Measurements from ENCODE around the gene FARP1.

Gene FARP1

DNA sequence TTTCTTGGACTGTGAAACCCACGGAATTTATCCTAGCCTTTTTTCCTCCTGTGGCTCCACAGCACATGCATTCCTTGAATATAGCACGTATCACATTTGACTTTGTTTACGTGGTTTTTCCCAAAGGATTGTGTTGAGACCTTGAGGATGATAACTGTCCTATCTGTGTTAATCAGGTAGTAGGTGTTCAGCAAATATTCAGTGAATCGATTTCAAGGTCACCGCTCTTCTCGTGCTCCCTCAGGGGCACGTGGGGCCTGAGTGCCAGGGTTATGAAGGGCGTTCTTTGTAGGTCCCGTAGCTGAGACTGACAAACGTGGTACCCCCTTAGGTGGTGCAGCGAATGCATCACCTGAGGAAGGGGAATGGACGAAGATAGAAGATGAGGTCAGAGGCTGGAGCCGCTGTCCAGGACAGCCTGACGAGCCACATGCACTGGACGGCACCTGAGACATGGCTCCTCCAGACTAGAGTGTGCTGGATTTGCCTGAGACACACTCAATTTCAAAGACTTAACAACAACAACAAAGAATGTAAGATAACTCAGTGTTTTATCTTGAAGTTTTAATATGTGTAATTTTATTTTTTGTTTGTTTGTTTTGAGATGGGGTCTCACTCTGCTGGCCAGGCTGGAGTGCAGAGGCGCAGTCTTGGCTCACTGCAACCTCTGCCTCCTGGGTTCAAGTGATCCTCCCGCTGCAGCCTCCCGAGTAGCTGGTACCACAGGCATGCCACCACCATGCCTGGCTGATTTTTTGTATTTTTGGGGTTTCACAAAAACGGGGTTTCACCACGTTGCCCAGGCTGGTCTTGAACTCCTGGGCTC is 165.4 kb downstream of the FARP1 start:
- no peak for DNase-seq (ENCODE audit: low spot score)

DNA sequence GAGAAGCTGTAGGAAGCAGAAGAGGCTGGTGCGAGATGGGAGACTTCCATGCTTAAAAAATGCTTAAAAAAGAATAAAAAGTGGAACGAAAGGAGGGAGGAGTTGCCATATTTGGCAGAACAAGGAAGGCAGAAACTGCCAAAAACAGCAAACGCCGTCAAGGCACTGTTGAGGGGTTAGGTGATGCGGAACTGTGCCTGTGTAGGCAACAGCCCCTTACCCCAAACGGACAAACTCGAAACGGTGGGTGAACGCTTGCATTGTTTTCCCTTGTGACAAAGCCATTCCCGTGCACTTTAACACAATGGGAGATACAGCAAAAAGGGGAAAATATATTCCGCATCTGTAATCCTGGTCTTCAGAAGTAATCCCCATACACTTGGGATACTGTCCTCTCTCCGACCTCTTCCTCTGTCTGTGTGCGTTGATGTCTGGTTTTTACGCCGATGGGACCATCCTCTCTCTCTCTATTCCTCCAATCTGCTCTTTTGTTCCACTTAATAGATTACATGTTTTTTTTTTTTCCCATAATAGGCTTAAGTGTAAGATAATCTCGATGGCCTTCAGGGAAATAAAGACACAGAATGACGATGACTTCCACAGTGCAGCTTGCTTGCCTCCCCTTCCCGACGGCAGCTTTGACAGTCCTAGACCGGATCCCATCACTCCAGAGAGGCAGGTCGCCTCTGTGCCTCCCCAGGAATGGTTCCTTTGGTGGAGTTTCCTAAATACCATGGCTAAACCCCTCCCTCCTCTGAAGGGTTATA is 166.9 kb downstream of the FARP1 start:
- no peak for DNase-seq (ENCODE audit: low spot score)

DNA sequence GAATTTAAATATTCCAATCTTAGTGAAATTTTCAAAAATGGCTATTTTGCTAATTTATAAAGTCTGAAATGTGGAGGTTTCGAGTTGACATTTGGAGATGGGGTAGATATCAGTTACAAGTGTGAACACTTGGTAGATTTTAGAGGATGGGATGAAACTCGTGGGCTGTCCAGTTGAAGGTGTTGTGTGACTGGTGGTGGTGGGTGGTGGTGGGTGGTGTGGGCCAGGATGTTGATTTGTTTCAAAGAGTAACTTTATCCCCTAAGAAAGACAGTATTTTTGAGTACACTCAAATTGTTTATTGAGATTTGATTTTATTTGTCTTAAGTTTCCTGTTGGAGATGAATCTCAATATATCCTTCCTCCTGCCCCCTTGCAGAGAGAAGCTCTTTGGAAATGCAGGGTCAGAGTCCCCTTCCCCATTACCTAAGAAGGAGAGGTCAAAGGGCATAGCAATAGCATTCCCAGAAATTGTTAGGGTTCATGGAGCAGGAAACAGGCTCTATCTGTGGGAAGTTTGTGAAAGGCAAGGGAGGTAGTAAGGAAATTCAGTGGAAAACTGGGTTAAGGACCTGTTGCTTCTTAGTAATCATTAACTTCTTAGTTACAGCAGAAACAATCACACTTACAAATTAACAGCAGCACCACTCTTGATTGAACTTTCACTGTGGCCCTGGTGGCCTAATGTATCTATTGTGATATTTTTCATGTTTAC is 167.7 kb downstream of the FARP1 start:
- DNase-seq (ENCODE audit: low spot score), result no peak

DNA sequence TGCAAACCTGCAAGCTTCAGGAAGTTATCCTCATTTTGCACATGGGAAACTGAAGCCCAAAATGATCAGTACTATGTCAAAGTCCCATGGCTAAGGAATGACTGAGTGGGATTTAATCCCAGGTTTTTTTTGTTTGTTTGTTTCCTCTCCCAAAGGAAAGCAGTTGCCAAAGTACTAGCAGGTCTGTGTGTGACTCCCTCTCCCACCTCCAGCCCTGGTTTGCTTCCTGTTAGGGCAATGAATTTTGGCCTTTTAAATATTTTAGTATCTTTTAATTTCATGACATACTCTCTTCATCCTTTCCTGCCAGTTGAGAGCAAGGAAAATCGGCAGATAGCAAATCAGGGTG is 168.3 kb downstream of the FARP1 start:
- no peak for DNase-seq (ENCODE audit: low spot score)

DNA sequence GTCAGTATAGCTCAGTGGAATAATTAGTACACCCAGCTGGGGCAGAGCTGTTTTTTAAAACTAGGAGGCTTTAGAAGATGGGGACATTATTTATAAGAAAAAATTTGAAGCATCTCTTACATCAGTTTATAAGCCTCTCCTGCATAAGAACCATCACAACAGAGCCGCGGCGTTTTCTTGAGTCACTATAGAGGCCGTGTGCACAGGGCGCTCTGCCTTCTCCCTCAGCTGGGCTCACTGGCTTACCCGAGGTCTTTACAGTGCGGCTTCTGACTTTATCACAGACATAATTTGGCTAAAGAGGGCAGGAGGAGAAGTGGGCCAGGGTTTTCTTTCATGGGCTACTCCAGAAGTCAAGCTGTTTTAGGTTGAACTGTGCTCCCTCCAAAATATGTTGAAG is 169.7 kb downstream of the FARP1 start:
- no peak for DNase-seq (ENCODE audit: low spot score)

DNA sequence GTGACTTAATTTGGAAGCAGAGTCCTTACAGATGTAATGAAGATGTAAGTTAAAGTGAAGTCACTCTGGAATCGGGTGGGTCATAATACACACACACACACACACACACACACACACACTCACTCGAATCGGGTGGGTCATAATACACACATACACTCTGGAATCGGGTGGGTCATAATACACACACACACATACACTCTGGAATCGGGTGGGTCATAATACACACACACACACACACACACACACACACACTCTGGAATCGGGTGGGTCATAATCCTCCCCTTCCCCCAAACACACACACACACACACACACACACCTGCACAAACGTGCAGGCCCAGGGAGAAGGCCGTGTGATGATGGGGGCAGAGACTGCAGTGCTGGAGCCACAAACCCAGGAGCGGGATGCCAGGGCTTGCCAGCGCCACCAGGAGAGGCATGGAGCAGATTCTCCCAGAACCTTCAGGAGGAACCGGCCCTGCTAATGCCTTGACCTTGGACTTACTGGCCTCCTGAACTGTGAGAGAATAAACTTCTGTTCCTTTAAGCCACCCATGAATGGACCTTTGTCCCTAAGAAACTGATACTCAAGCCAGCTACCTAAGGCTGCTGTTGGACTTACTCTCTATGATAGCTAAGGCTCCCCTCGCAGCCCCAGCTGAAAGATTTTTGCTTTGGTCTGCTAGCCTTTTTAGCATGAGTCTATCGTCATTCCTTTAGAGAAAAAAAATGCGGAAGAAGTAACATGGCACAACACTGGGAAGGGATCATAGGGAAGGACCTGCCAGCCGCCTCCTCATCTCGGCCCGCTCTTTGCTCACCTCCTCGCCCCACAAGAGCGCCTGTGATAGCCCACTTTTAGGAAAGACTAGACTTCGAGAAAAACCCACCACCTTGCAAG is 170.4 kb downstream of the FARP1 start:
- no peak for DNase-seq (ENCODE audit: low spot score)

DNA sequence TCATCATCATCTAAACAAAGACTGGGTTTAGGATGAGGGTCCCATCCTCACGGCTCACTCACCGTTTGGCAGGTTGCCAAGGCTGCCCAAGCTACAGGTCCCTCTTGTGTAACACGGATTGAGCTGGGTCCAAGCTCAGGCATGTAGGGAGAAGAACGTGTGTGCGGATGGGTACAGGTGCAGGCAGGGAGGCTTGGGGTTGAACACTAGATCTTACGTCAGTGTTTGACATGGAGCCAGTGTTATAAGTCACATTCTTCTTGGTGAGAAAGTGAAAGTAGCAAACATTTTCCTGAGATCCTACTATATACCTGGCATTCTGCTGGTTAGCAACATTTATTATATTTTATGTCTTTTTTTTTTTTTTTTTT is 171.0 kb downstream of the FARP1 start:
- DNase-seq (ENCODE audit: low spot score), result no peak

DNA sequence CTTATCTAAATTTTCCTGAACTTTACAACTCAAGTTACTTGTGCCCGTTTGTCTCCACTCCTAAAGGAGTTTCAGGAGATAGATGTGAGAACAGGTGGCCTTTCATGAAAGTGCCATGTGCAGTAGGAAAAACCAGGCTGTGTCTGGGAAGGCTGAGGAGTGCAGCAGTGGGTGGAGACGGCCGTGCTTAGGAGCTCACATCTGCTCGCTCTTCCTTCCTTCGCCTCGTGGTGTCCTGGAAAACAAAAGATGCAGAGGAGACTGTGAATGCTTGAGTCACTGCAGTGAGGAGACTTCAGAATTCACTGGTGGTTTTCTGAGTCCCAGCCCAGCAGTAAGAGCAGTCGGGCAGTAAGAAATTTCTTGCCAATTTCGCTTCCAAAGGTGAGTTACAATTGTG is 172.6 kb downstream of the FARP1 start:
- DNase-seq (ENCODE audit: low spot score), result no peak

DNA sequence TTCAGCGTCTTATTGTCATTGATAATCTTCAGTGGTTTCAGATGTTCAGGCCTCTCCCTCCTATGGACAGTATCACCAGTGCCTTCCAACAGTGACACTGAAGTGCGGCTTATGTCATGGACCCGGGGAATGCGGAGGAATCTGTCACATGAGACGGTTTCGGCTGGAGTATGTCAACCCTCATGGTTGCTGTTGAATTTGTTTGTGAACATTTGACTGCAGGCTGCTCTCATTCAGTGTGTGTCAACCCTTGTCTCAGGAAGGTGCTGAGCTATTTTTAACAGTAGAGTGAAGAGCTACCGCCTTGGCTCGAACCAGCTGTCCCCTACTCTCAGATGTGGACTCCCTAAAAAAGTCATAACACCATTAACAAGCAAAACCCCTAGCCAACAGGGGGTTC is 173.0 kb downstream of the FARP1 start:
- no peak for DNase-seq (ENCODE audit: low spot score)

DNA sequence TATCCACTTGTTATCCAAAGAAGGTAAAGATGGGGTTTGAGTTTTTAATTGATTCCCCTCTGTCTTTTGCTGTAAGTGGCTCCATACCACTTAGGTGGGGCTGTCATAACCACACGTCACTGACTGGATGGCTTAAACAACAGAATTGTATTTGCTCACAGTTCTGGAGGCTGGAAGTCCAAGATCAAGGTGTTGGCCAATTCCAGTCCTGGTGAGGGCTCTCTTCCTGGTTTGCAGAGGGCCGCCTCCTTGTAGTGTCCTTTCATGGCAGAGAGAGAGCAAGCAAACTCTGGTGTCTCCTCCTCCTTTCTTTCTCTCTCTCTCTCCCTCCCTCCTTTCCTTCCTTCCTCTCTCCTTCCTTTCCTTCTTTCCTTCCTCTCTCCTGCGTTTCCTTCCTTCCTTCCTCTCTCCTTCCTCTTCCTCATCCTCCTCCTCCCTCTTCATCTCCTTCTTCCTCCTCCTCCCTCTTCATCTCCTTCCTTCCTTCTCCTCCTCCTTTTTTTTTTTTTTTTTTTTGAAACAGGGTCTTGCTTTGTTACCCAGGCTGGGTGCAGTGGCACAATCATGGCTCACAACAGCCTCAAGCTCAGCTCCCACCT is 174.8 kb downstream of the FARP1 start:
- DNase-seq (ENCODE audit: low spot score), result no peak

DNA sequence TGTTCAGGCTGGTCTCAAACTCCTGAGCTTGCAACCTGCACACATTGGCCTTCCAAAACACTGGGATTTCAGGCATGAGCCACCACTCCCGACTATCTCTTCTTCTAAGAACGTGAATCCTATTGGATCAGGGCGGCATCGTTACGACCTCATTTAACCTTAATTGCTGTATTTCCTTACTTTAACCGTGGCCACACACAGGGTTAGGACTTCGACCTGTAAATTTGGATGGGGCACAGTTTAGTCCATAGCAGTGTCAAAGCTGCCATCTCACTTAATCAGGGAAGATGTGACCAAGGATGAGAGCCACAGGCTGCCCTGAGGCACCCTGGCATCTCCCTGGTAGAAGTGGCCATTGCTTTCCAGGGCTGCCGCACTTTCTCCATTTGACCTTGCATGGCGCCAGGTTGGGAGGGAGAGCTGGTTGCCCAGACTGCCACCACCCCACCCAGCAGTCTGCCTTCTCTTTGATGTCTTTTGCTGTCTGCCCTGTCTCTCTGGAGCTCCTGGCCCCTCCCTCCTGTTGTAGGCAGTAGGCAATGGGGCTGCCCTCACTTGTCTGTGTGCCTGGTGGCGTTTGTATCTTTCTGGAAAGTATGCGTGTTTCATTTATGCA is 175.5 kb downstream of the FARP1 start:
- no peak for DNase-seq (ENCODE audit: low spot score)

DNA sequence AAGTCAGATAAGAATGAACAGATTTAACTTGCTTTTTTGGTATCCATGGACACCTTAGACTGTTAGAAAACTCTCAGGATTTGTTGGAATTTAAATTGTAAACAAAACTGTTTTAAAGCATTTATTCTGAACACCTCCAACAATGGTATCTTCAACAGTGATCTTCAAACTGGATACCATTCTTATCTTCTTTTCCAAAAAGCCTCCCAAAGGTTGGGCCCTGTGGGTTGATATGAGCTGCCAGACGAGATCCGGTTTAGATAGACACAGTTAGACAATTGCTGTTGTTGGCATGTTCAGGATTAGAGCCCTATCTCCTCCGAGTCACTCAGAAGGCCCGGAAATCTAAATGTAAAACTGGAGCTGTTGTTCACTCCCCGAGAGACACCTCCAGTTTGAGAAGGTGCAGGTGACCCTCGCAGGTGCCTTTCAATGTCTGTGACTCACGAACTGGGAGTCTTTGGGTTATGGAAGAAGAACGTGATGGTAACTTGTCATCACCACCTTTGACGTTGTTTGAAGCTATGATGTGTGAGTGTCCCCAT is 177.7 kb downstream of the FARP1 start:
- no peak for DNase-seq (ENCODE audit: low spot score)

DNA sequence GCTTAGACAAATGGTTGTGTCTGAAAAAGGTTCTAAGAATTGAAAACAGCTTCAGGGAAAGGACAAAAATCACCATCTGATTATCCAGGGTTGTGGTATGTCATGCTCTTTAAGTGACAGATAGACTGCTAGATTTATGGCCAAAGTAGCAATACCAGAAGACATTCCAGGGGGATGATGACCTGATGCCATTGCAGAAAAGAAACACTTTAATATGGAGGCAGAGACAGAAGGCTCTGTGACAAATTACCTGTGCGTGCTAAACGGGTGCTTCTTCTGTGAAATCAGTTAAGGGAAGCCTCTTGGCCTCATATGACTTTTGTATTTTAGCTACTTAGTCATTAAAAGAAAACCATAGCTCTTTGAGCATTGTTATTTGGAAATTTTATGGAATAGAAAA is 178.5 kb downstream of the FARP1 start:
- DNase-seq (ENCODE audit: low spot score), result no peak

DNA sequence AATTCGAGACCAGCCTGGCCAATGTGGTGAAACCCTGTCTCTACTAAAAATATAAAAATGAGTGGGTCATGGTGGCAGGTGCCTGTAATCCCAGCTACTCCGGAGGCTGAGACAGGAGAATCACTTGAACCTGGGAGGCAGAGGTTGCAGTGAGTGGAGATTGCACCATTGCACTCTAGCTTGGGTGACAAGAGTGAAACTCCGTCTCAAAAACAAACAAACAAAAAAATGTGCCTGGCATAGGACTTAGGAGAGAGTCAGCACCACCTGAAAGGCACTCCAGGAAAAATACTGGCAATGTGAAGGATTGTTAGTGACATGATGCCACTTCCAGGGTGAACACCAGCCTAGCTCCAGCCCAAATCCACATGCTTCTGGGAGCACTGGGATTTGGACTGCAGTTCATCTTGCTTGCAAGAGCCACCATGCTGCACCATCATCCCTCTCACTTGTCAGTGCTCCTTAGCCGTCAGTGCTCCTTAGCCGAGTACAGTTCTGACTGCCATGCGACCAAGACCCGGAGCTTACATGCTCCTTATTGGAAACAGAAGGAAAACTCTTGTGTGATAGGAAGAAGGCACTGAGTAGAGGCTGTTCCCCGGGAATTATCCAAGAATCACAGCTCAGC is 179.3 kb downstream of the FARP1 start:
- no peak for DNase-seq (ENCODE audit: low spot score)

DNA sequence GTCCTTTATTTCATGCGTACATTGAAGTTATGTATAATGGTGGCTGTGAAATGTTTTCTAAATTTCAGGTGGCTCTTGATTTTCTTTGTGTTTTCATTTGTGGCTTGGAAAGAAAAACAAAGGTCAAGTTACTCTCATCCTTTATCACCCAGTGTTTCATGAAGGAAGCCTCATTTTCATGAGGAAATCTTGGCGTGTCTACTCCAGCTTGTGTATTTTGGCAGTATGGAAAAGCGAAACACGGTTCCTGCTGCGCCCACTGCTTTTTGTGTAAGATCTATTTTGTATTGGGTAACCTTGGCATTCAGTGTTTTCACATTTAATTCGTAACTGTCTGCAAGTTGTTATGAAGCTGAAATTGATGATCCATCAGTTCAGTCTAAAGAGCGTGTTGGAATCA is 181.2 kb downstream of the FARP1 start:
- DNase-seq (ENCODE audit: low spot score), result no peak

DNA sequence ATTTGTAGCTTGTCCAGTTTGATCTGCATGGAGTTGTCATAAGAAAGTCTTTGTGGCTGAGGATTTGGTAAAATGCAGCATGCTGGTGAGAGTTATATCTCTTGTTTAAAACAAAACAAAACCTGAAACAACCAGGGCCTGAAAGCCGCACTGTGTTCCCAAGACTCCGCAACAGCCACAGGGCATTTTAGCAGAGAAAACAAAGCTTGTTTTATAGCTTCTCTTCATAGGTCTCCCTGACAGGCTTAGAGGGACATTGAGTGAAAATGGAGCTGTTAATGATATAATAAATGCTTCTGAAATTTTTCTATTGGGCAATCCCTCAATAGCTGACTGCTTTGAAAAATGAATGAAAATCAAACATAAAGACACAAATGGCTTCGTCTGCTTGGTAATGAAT is 182.8 kb downstream of the FARP1 start:
- no peak for DNase-seq (ENCODE audit: low spot score)

DNA sequence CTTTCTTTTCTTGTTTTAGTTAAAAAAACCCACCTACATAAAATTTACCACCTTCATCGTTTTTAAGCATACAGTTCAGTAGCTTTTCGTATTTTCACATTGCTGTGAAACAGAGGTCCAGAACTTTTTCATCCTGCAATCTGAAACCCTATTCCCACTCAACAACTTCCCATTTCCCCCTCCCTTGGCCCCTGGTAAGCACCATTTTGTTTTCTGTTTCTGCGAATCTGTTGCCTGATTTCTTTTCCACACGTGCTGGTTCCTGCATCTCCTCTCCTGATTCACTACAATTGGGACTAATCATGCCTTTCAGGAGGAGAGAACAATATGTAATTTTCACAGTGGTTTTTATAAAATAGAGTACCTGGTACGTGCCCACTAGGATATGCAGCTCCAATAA is 183.4 kb downstream of the FARP1 start:
- DNase-seq (ENCODE audit: low spot score), result no peak

DNA sequence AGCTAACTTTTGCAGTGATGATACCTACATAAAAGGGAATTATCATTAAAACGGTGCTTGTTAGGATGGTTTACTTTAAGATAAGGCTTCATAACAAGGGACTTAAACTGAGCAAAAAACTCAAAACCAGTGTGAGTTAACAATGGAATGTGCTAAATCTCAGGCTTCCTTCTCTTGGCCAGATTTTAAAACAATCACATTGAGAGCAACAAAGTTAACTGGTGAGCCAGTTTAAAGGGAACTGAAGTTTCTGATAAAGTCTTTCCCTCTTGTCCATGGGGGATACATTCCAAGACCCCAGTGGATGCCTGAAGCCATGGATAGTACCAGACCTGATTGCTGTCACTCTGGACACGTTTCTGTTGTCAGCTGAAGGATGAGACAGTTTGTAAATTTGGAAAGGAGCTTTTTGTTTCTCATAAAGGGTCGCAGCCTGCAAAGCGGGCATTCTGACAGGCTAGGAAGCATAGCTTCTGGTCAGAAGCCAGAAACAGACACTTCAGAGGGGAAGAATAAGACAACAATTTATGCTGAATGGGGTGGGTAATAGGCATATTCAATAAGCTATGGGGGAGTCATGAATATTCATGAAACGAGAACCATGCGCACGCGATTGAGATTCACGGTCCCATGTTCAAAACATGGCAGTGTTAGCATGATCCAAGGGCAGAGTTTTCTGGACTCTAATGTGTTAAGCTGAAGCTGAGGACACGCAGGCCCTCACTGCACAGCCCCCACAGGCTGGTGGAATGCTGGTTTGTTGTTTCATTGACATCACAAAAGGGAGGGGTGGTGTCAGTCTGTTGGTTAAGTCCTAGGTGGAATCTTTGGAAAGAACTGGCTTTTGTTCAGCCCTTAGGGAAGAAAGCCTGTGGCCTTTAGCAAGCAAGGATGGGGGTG is 184.7 kb downstream of the FARP1 start:
- no peak for DNase-seq (ENCODE audit: low spot score)

DNA sequence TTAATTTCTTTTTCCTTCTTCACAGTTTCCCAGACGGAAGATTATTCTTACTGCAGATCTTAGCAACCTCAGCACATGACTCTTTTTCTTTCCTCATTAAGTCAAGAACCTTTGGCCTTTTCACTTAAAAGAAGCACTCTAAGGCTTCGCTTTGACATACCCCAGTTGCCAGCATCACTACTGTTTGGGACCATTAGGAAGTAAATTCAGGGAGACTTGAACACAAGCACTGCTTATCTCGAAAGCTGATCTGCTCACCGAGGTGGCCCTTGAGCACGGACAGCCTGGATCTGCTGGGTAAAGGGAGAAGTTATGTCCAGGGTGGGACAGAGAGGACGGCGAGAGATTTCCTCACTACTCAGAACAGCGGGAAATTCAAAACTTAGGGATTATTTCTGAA is 185.6 kb downstream of the FARP1 start:
- no peak for DNase-seq (ENCODE audit: low spot score)
